Measurements from ENCODE around the gene PLEKHB2. TPM values are rescaled to one million over a fixed set of nuclear protein-coding genes. Genes with fewer than 3 reads are reported as not detected.
A peak's percentile ranks its signal among the peaks of the same experiment; 100 is the strongest.

The PLEKHB2 gene
- polyA plus RNA-seq, 1 of the 3 experiments (the other 2 are of a cell fraction), result 105 TPM

DNA sequence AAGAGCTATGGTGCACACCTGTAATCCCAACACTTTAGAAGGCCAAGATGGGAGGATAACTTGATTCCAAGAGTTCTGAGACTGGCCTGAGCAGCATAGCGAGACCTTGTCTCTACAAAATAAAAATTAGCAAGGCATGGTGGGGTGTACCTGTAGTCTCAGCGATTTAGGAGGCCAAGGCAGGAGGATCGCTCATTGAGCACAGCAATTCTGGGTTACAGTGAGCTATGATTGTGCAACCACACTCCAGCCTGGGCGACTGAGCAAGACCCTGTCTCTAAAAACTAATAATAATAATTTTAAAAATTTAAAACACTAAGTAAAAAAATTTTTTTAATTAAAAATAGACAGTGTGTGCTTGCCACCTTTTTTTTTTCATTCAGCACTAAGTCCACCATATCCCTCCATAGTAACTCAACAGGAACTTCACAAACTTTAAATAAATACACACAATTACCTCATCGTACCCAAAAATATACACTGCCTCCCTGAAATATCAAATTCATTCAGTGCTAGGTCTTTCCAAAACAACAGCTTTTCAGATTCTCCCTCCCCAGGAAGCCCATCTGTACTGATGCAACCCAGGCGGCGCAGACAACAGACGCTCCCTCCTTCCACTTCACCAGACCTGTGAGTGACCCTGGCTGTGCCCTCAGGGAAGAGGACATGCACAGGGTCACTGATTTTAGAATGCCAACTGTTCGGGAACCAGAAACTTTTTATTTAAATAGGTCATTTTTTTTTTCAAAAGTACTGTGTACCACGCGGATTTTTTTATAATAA lies 41.4 kb upstream of the PLEKHB2 start (continued):
- TF ChIP-seq, protein P1, sequence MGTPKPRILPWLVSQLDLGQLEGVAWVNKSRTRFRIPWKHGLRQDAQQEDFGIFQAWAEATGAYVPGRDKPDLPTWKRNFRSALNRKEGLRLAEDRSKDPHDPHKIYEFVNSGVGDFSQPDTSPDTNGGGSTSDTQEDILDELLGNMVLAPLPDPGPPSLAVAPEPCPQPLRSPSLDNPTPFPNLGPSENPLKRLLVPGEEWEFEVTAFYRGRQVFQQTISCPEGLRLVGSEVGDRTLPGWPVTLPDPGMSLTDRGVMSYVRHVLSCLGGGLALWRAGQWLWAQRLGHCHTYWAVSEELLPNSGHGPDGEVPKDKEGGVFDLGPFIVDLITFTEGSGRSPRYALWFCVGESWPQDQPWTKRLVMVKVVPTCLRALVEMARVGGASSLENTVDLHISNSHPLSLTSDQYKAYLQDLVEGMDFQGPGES (IDR thresholded peaks at IDR 0.05; ENCODE audit: low read depth, low read length), result no peak
- TF ChIP-seq TEAD4 (IDR thresholded peaks at IDR 0.05; ENCODE audit: borderline replicate concordance, insufficient read depth) (no peak), FOSL2 (IDR thresholded peaks at IDR 0.05; ENCODE audit: borderline replicate concordance, low read depth) (no peak), MEF2A (IDR thresholded peaks at IDR 0.05; ENCODE audit: borderline replicate concordance, low read depth) (no peak), RCOR1 (IDR thresholded peaks at IDR 0.05; ENCODE audit: low read length) (0 out of 2 replicates have a peak, but pooled peaks have one; percentile 42), RFX5 (IDR thresholded peaks at IDR 0.05; ENCODE audit: low read length) (no peak), RXRA (IDR thresholded peaks at IDR 0.05; ENCODE audit: borderline replicate concordance, low read depth) (no peak), TAF1 (IDR thresholded peaks at IDR 0.05; ENCODE audit: borderline replicate concordance, low read depth, low read length) (no peak), TCF12 (IDR thresholded peaks at IDR 0.05) (no peak)
- TF ChIP-seq, protein P2, sequence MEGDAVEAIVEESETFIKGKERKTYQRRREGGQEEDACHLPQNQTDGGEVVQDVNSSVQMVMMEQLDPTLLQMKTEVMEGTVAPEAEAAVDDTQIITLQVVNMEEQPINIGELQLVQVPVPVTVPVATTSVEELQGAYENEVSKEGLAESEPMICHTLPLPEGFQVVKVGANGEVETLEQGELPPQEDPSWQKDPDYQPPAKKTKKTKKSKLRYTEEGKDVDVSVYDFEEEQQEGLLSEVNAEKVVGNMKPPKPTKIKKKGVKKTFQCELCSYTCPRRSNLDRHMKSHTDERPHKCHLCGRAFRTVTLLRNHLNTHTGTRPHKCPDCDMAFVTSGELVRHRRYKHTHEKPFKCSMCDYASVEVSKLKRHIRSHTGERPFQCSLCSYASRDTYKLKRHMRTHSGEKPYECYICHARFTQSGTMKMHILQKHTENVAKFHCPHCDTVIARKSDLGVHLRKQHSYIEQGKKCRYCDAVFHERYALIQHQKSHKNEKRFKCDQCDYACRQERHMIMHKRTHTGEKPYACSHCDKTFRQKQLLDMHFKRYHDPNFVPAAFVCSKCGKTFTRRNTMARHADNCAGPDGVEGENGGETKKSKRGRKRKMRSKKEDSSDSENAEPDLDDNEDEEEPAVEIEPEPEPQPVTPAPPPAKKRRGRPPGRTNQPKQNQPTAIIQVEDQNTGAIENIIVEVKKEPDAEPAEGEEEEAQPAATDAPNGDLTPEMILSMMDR (IDR thresholded peaks at IDR 0.05), result no peak
- TF ChIP-seq, protein P3, sequence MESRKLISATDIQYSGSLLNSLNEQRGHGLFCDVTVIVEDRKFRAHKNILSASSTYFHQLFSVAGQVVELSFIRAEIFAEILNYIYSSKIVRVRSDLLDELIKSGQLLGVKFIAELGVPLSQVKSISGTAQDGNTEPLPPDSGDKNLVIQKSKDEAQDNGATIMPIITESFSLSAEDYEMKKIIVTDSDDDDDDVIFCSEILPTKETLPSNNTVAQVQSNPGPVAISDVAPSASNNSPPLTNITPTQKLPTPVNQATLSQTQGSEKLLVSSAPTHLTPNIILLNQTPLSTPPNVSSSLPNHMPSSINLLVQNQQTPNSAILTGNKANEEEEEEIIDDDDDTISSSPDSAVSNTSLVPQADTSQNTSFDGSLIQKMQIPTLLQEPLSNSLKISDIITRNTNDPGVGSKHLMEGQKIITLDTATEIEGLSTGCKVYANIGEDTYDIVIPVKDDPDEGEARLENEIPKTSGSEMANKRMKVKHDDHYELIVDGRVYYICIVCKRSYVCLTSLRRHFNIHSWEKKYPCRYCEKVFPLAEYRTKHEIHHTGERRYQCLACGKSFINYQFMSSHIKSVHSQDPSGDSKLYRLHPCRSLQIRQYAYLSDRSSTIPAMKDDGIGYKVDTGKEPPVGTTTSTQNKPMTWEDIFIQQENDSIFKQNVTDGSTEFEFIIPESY (IDR thresholded peaks at IDR 0.05; ENCODE audit: borderline replicate concordance, low read depth), result no peak

DNA sequence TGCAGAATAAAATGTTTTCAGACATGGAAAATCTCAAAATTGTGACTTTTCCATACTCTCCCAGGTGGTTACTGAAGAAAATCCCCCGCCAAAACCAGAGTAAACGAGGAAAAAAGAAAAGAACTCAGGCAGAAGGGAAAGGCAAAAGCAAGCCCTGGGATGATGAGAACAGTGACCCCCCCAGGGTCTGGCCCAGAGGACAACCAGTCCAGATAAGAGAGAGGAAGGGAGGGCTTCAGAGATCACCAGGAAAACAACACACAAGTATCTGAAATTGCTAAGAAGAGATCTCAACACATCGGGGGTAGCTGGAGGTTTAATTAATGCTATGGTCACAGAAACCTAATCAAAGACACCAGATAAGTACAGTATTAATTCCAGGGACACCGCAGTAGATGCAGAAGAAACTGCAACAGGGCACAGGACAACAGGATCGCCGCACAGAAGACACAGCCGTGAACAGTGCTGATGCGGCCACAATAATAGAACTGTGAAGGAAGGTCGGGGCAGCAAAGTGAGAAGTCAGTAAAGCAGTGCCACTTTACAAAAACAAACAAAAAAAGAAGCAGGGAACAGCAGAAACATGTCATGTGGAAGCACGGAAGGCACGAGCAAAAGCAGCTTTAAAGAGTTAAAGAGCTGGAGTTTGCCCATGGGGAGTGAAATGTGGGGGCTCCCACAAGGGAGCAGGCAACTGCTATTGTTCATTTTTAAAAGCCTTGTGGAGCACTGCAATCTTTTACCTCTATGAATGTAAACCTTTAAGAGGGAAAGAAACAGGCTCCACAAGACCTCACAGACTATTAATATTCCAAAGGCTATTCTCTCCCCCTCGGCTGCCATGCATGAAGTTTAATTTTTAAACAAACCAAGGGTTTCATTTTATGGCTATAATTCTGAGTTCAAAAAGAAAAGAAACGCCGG lies 40.3 kb upstream of the PLEKHB2 start:
- Histone ChIP-seq H3K9ac (no peak overlapping the region), H3K36me3 (replicated peaks in 1 of 2; ENCODE audit: control insufficient read depth in 1 of 2, insufficient read depth in 2 of 2, low read length in 1 of 2) (peaks cover 17 to 37% of the 10 kb centered on the region in 2 experiments), H3K79me2 (ENCODE audit: insufficient read depth) (peaks cover 99% of the 10 kb centered on the region), H3K27me3 (ENCODE audit: insufficient read depth) (no peaks in the 10 kb centered on the region), H3K4me2 (no peak overlapping the region), H3K9me2 (no peaks in the 10 kb centered on the region), H3K4me3 (ENCODE audit: low read depth in 2 of 2, low read length in 1 of 2) (no peak overlapping the region), H3F3A (replicated peaks; ENCODE audit: insufficient read depth) (peaks cover 4% of the 10 kb centered on the region), H4K20me1 (ENCODE audit: insufficient read depth) (peaks cover 84% of the 10 kb centered on the region), H3K27ac (ENCODE audit: low read depth in 2 of 2, low read length in 1 of 2) (peak overlapping the region in 1 of 2 experiments; percentile 72; a peak in 2 of 4 replicates), H2AFZ (ENCODE audit: low read depth) (no peak overlapping the region), H3K9me3 (no peaks in the 10 kb centered on the region), H3K4me1 (ENCODE audit: control insufficient read depth in 1 of 2, insufficient read depth in 2 of 2, low read depth in 1 of 2, low read length in 1 of 2) (peaks cover 0 to 13% of the 10 kb centered on the region in 2 experiments; a peak in 1 of 4 replicates)
- ChIA-PET POLR2A (no interaction called here), CTCF (interaction anchor here (0.8 kb wide), 1 partner anchor 17 kb away, joined by 3 read pairs; no protein-coding TSS in a partner anchor)
- 85% methylated on average over 14 of the region's 14 CpGs for WGBS (ENCODE audit: low lambda C conversion rate)
- DNase-seq, result peak; percentile 44
- TF ChIP-seq, protein P1 (IDR thresholded peaks at IDR 0.05; ENCODE audit: low read depth, low read length), result no peak
- no peak for TF ChIP-seq RAD21 (IDR thresholded peaks at IDR 0.05; ENCODE audit: low read length)
